ENCODE data around the gene RABGAP1L.

DNA sequence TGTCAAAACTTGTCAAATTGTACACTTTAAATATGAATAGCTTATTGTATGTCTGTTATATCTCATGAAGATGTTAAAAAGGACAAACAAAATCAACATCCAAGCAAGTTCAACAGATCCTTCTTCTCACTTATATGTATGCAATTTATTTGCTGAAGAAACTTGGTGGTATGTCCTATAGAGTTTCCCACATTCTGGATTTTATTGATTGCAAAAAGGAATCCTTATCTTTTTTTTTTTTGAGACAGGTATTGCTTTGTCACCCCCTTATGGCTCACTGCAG, 5.6 kb upstream of the RABGAP1L start:
- TF ChIP-seq, protein P1, sequence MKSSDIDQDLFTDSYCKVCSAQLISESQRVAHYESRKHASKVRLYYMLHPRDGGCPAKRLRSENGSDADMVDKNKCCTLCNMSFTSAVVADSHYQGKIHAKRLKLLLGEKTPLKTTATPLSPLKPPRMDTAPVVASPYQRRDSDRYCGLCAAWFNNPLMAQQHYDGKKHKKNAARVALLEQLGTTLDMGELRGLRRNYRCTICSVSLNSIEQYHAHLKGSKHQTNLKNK (CRISPR knock-in tag; IDR thresholded peaks at IDR 0.05): no peak
- TF ChIP-seq NFATC4 (CRISPR knock-in tag; IDR thresholded peaks at IDR 0.05): no peak
- TF ChIP-seq, protein P2, sequence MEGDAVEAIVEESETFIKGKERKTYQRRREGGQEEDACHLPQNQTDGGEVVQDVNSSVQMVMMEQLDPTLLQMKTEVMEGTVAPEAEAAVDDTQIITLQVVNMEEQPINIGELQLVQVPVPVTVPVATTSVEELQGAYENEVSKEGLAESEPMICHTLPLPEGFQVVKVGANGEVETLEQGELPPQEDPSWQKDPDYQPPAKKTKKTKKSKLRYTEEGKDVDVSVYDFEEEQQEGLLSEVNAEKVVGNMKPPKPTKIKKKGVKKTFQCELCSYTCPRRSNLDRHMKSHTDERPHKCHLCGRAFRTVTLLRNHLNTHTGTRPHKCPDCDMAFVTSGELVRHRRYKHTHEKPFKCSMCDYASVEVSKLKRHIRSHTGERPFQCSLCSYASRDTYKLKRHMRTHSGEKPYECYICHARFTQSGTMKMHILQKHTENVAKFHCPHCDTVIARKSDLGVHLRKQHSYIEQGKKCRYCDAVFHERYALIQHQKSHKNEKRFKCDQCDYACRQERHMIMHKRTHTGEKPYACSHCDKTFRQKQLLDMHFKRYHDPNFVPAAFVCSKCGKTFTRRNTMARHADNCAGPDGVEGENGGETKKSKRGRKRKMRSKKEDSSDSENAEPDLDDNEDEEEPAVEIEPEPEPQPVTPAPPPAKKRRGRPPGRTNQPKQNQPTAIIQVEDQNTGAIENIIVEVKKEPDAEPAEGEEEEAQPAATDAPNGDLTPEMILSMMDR (IDR thresholded peaks at IDR 0.05): no peak
- TF ChIP-seq USF2 (CRISPR knock-in tag; IDR thresholded peaks at IDR 0.05): no peak
- TF ChIP-seq USF1 (CRISPR knock-in tag; IDR thresholded peaks at IDR 0.05): no peak
- no peak for TF ChIP-seq CREM (CRISPR knock-in tag; IDR thresholded peaks at IDR 0.05)
- no peak for TF ChIP-seq SP1 (CRISPR knock-in tag; conservative IDR thresholded peaks at IDR 0.05)
